Stimulated activated CD8-positive, alpha-beta memory T cell treated with anti-CD3 and anti-CD28 coated beads, Interleukin-15, amount 100 ng/mL, for 24 hours (primary cell): ENCODE results near the gene ADARB2.

Experiments used
- DNase-seq: peaks from one replicate; pipeline ENCODE4 v3.0.0-alpha.2; 2020; ENCODE audit warnings: low read depth

ADARB2 gene

GRCh38 chr10:1492641-1493040 lies 244.7 kb downstream of the ADARB2 start:
- DNase-seq = no peak

GRCh38 chr10:1491901-1492300 lies 245.4 kb downstream of the ADARB2 start:
- DNase-seq = no peak

- DNase-seq = no peak
Measured at GRCh38 chr10:1489801-1490200, 247.5 kb downstream of the ADARB2 start.

GRCh38 chr10:1488970-1489548 lies 248.3 kb downstream of the ADARB2 start:
- no peak for DNase-seq

GRCh38 chr10:1486841-1487687 lies 250.3 kb downstream of the ADARB2 start:
- no peak for DNase-seq

GRCh38 chr10:1485357-1485756 lies 252.0 kb downstream of the ADARB2 start:
- no peak for DNase-seq

GRCh38 chr10:1483826-1484225 lies 253.5 kb downstream of the ADARB2 start:
- DNase-seq = no peak

- no peak for DNase-seq
Measured at GRCh38 chr10:1483246-1483645, 254.1 kb downstream of the ADARB2 start.

- no peak for DNase-seq
Measured at GRCh38 chr10:1477578-1477977, 259.7 kb downstream of the ADARB2 start.

- DNase-seq = no peak
Measured at GRCh38 chr10:1476455-1476803, 260.9 kb downstream of the ADARB2 start.

GRCh38 chr10:1475771-1476454 lies 261.4 kb downstream of the ADARB2 start:
- DNase-seq = no peak

GRCh38 chr10:1475098-1475591 lies 262.2 kb downstream of the ADARB2 start:
- DNase-seq = no peak

GRCh38 chr10:1474376-1475097 lies 262.8 kb downstream of the ADARB2 start:
- no peak for DNase-seq

GRCh38 chr10:1473874-1474273 lies 263.5 kb downstream of the ADARB2 start:
- DNase-seq = no peak

- no peak for DNase-seq
Measured at GRCh38 chr10:1472178-1472958, 265.0 kb downstream of the ADARB2 start.

- DNase-seq = no peak
Measured at GRCh38 chr10:1468811-1469210, 268.5 kb downstream of the ADARB2 start.

- no peak for DNase-seq
Measured at GRCh38 chr10:1467334-1468076, 269.8 kb downstream of the ADARB2 start.

GRCh38 chr10:1465993-1466764 lies 271.1 kb downstream of the ADARB2 start:
- no peak for DNase-seq

GRCh38 chr10:1465418-1465911 lies 271.9 kb downstream of the ADARB2 start:
- no peak for DNase-seq

GRCh38 chr10:1464881-1465417 lies 272.4 kb downstream of the ADARB2 start:
- DNase-seq = no peak
